NT2/D1 (cell line): ENCODE data around the gene SMYD2.
"Not testable (repeated sequence)": the region's sequence is repeated elsewhere in the genome, so short reads cannot be mapped to it uniquely, and the experiment has no call there.

ENCODE experiments used
- DNase-seq: peaks from one replicate; pipeline ENCODE4 v3.0.0-alpha.2; 2011; ENCODE audit warnings: low read depth, low spot score
- H3K27me3 ChIP-seq: 2 replicates; pipeline ENCODE4 v1.6.0; 2011; ENCODE audit warnings: mild to moderate bottlenecking; ENCODE audit not compliant: insufficient read length, insufficient read depth
- H3K36me3 ChIP-seq: 2 replicates; pipeline ENCODE4 v1.6.1; 2011; ENCODE audit warnings: mild to moderate bottlenecking, low read length, mixed read lengths; ENCODE audit not compliant: insufficient read depth, insufficient read length
- H3K4me1 ChIP-seq: 2 replicates; pipeline ENCODE4 v1.5.1; 2011; ENCODE audit not compliant: insufficient read depth, insufficient read length
- H3K4me3 ChIP-seq: 2 replicates; pipeline ENCODE4 v1.5.1; 2011; ENCODE audit warnings: low read depth; ENCODE audit not compliant: insufficient read length
- H3K9ac ChIP-seq: 2 replicates; pipeline ENCODE4 v1.6.0; 2011; ENCODE audit warnings: low read depth; ENCODE audit not compliant: insufficient read length
- H3K9me3 ChIP-seq: 2 replicates; pipeline ENCODE4 v1.5.1; 2011; ENCODE audit warnings: mild to moderate bottlenecking, low read length; ENCODE audit not compliant: insufficient read depth
- SUZ12 ChIP-seq: IDR thresholded peaks from 2 replicates; pipeline ENCODE4 v1.6.1; 2011; ENCODE audit not compliant: insufficient read length, insufficient read depth; ENCODE audit errors: extremely low read depth
- YY1 ChIP-seq: IDR thresholded peaks from 2 replicates; pipeline ENCODE4 v1.6.1; 2011; ENCODE audit not compliant: insufficient read length, insufficient read depth
- ZNF274 ChIP-seq: IDR thresholded peaks from 2 replicates; pipeline ENCODE4 v1.6.1; 2011; ENCODE audit warnings: mild to moderate bottlenecking, low read depth, low read length

Gene SMYD2

DNA sequence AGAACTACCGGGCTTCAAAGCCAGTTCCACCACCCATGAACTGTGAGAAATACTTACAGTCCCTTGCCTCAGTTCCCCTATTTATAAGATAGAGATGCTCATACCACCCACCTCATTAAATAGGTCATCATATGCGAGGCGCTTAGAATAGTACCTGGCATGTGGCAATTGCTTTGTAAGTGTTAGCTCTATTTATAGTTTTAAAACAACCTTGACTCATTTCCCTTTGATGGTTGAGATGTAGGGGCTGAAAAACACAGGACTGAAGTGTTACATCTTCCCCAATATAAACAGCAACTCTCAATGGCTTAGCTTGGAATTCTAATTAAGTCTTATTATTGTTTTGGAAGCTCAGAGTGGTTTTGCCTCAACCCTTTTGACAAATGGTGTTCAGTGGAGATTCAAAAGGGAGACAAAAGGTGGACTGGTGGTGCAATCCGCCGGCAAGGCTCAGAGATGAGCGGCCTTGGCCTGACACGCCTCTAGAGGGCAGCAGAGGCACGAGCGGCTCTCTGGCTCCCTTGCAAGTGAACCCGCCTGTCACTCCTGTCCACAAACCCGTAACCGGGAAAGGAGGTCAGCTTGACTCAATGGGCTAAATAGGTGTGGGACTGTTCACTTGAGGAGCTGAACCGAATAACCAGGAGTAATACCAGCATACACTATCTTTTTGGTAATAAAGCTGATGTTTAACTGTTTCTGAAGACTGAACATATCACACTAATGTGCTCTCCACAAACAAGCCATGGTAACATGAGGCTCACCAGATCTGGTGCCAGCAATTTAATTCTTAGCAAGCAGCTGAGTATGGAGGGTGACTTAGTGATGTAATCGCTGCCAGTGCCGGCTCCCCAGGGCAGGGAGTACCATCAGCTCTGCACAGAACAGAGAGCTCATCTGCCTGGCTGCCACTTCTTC is 19.5 kb upstream of the SMYD2 start:
- H3K36me3 ChIP-seq = no peaks in the 10 kb centered on the region
- no peak overlapping the region for H3K9ac ChIP-seq
- no peaks in the 10 kb centered on the region for H3K4me1 ChIP-seq
- H3K27me3 ChIP-seq = no peaks in the 10 kb centered on the region
- no peak overlapping the region for H3K4me3 ChIP-seq
- DNase-seq = peak; percentile 73
- no peak for TF ChIP-seq YY1
- TF ChIP-seq SUZ12 = no peak
- no peak for TF ChIP-seq ZNF274
- no peaks in the 10 kb centered on the region for H3K9me3 ChIP-seq

DNA sequence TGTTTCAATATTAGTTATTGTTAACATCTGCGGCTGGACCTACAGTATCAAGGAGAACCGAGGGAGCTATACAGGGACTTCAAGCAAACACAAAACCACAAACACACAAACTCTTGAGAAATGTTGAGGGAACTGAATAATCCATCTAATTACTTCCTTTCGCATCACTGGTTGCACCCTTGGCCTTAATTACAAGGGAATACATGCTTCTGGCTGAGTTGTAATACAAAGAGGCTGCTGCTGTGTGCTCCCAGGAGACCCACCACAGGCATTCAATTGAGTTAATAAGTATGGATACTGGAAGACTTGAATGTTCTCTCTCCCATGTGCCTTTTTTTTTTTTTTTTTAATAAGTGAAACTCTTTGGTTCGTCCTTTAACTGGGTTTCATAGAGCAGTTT is 16.8 kb upstream of the SMYD2 start:
- Histone ChIP-seq H3K9ac (no peak overlapping the region), H3K27me3 (no peaks in the 10 kb centered on the region), H3K36me3 (no peaks in the 10 kb centered on the region), H3K9me3 (no peaks in the 10 kb centered on the region), H3K4me1 (no peaks in the 10 kb centered on the region), H3K4me3 (no peak overlapping the region)
- peak; percentile 23 for DNase-seq
- TF ChIP-seq ZNF274 = no peak
- TF ChIP-seq SUZ12 = no peak
- no peak for TF ChIP-seq YY1

DNA sequence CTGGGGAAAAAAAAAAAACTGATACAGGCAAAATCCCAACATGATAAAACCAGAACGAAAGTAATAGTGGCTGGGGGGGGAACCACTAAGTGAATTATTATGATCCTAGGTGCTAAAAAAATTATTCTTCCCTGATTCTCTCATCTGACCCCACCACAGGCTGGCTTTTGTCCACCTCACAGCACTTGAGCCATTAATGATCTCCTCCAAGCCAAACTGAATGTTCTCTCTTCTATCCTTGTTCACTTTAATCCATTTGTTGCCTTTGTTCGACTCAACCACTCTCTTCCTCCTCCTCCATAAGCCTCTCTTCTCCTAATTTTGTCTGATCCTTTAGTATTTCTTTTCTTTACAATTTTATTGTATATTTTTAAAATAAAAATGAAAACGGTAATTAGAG is 16.0 kb upstream of the SMYD2 start:
- DNase-seq = no peak
- H3K4me1 ChIP-seq = no peaks in the 10 kb centered on the region
- no peaks in the 10 kb centered on the region for H3K27me3 ChIP-seq
- no peaks in the 10 kb centered on the region for H3K9me3 ChIP-seq
- TF ChIP-seq SUZ12 = no peak
- no peak for TF ChIP-seq ZNF274
- no peak for TF ChIP-seq YY1
- no peak overlapping the region for H3K4me3 ChIP-seq
- H3K9ac ChIP-seq = no peak overlapping the region
- H3K36me3 ChIP-seq = no peaks in the 10 kb centered on the region

DNA sequence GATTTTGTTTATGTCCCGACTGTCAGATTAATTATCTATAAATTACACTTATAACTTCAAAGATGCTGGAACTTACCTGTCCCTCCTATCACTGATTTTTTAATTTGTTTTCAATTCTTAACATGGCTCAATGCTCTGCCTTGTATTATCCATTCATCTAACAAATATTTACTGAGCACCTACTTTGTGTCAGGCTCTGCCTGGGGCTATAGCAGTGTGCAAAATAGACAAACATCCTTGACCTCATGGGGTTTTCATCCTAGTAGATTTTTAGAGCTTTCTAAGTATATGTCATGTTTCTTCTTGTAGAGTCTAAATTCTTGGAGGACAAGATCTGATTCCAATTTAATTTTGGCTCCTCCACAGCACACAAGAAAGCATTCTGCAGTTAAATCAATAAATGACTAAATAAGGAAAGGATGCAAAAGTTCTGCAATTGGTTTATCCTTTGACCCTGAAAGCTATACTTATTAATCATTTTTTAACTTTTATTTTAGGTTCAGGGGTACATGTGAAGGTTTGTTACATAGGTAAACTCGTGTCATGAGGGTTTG is 10.8 kb upstream of the SMYD2 start:
- H3K36me3 ChIP-seq = no peaks in the 10 kb centered on the region
- H3K4me1 ChIP-seq = no peaks in the 10 kb centered on the region
- H3K4me3 ChIP-seq = no peak overlapping the region
- DNase-seq = no peak
- H3K9me3 ChIP-seq = no peaks in the 10 kb centered on the region
- H3K9ac ChIP-seq = no peak overlapping the region
- no peaks in the 10 kb centered on the region for H3K27me3 ChIP-seq
- TF ChIP-seq YY1 = no peak
- TF ChIP-seq SUZ12 = no peak
- TF ChIP-seq ZNF274 = no peak

DNA sequence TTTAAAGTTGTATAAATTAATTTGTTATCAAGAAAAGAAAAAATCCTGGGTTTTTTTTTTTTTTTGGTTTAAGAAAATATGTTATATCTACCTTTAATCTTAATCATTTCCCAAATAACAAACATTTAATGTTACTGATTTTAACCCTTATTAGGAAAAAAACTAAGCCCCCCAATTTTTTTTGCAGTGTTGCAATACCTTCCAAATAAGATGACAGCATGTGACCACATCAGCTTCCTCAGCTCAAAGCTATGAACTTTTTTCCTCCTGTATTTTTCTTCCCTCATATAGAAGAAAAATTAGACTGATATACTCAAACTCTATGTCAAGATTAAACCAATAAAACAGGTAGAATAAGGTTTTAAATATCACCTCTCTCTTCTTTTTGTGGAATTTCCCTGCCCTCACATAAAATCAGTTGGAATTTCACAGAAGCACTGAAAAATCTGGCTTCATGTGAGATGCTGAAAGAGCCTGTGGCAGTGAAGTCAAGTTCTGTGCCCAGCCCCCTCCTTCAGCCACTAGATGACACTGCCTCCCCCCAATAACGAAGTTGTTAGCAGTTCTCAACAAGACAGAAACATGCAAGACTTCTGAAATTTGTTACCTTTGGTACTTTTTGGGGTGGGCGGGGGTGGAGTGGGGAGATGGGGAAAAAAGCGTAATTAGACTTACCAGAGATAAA is 9.6 kb upstream of the SMYD2 start:
- Histone ChIP-seq H3K36me3 (no peaks in the 10 kb centered on the region), H3K9me3 (no peaks in the 10 kb centered on the region), H3K4me3 (no peak overlapping the region), H3K27me3 (no peaks in the 10 kb centered on the region), H3K9ac (no peak overlapping the region), H3K4me1 (no peaks in the 10 kb centered on the region)
- DNase-seq = no peak
- TF ChIP-seq SUZ12 = no peak
- no peak for TF ChIP-seq YY1
- no peak for TF ChIP-seq ZNF274

DNA sequence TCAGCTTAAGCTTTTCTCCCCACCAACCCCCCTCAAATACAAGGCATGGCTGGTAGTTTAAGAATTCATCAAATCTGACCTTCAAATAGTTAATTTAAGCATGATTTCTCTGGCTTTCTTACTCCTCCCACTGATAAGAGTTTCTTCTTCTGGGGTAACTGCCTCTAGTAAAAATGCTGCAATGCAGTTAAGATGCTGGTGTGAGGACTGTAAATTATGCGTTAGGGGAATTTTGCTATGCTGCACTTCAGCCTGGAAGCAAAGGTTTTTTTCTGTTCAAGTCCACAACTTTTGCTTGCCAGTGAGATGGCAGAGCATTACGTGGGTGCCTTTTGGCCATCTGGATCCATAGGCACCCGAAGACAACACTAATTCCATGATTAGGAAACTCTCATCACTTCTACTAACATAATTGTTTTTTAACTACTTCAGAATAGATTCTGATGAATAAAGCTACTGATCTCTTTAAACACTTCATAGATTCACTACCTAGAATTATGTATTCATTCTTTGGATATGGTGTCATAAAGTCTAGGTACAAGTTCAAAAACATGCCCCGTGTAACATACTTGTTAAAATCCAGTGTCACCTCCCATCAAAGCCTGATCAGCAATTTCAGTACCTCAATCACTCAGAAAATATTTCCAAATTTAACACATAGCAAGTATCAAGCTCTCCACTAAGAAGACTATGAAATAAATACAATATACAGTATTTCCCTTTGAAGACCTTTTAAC is 8.8 kb upstream of the SMYD2 start:
- Histone ChIP-seq H3K4me1 (no peaks in the 10 kb centered on the region), H3K9me3 (no peaks in the 10 kb centered on the region), H3K27me3 (no peaks in the 10 kb centered on the region), H3K36me3 (peaks cover 2% of the 10 kb centered on the region), H3K4me3 (no peak overlapping the region), H3K9ac (no peak overlapping the region)
- DNase-seq = no peak
- no peak for TF ChIP-seq SUZ12
- TF ChIP-seq ZNF274 = no peak
- TF ChIP-seq YY1 = no peak

DNA sequence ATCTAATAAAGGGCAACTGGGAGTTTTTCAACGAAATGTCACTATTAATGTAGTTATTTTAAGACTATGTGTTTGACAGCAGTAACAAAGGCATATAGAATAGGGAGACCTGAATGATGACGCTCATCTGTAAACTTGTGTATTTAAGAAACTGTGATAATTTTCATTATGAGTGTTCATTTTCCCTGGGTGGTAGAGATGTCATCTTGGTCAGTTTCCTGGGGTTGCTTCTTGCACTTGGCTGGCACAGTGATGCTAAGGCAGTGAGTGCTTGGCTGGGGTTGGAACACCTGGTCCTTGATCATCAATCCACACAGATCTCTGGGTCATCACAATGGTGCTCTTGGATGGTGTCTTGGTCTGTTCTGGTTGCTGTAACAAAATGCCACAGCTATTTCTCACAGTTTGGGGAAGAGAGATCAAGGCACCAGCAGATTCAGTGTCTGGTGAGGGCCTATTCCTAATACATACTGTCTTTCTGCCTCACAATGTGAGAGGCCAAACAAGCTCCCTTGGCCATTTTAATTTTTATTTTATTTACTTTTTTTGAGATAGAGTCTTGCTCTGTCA is 7.9 kb upstream of the SMYD2 start:
- H3K4me3 ChIP-seq = no peak overlapping the region
- H3K4me1 ChIP-seq = no peaks in the 10 kb centered on the region
- no peak for DNase-seq
- no peaks in the 10 kb centered on the region for H3K9me3 ChIP-seq
- peaks cover 2% of the 10 kb centered on the region for H3K36me3 ChIP-seq
- H3K9ac ChIP-seq = no peak overlapping the region
- TF ChIP-seq YY1 = no peak
- no peaks in the 10 kb centered on the region for H3K27me3 ChIP-seq

DNA sequence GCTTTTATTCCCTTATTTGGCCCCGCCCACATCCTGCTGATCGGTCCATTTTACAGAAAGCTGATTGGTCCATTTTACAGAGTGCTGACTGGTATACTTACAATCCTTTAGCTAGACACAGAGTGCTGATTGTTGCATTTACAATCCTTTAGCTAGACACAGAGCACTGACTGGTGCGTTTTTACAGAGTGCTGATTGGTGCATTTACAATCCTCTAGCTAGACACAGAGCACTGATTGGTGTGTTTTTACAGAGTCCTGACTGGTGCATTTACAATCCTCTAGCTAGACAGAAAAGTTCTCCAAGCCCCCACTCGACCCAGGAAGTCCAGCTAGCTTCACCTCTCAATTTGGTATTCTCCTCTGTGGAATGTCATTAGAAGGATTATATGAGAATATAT is 5.3 kb upstream of the SMYD2 start:
- H3K4me3 ChIP-seq, H3K4me1 ChIP-seq, H3K27me3 ChIP-seq, H3K36me3 ChIP-seq, H3K9me3 ChIP-seq, H3K9ac ChIP-seq, DNase-seq: not testable (repeated sequence)
